AG09309 (cell line): Measurements from ENCODE around the gene IFI27L2.

Experiments
- DNase-seq: peaks from one replicate; pipeline ENCODE4 v3.0.0-alpha.2; 2010; ENCODE audit warnings: low read depth
- H3K4me3 ChIP-seq: 2 replicates; pipeline ENCODE4 v1.5.1; 2011; ENCODE audit warnings: mild to moderate bottlenecking, low read depth, low read length, moderate library complexity; ENCODE audit not compliant: control insufficient read depth
- TF ChIP-seq, protein P1 (sequence below): IDR thresholded peaks from 2 replicates; pipeline ENCODE4 v1.5.1; 2011; ENCODE audit warnings: mild to moderate bottlenecking, low read depth, low read length, inconsistent platforms; ENCODE audit not compliant: insufficient read depth, control insufficient read depth; ENCODE audit errors: missing control alignments

The IFI27L2 gene

DNA sequence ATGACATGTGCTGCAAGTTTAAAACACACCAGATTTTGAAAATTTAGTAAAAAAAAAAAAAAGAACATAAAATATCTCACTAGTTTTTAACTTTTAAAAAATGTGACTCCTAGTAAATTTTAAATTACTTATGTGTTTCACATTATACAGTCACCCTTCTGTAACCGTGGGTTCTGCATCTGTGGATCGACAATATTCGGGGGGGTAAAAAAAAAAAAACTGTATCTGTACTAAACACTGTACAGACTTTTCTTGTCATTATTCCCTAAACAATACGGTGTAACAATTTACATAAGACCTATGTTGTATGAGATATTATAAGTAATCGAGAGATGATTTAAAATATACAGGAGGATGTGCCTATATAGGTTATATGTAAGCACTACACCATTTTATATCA lies 51.6 kb downstream of the IFI27L2 start:
- TF ChIP-seq, protein P1, sequence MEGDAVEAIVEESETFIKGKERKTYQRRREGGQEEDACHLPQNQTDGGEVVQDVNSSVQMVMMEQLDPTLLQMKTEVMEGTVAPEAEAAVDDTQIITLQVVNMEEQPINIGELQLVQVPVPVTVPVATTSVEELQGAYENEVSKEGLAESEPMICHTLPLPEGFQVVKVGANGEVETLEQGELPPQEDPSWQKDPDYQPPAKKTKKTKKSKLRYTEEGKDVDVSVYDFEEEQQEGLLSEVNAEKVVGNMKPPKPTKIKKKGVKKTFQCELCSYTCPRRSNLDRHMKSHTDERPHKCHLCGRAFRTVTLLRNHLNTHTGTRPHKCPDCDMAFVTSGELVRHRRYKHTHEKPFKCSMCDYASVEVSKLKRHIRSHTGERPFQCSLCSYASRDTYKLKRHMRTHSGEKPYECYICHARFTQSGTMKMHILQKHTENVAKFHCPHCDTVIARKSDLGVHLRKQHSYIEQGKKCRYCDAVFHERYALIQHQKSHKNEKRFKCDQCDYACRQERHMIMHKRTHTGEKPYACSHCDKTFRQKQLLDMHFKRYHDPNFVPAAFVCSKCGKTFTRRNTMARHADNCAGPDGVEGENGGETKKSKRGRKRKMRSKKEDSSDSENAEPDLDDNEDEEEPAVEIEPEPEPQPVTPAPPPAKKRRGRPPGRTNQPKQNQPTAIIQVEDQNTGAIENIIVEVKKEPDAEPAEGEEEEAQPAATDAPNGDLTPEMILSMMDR: no peak
- DNase-seq: no peak
- no peak overlapping the region for H3K4me3 ChIP-seq
